Measurements from ENCODE around the gene CPXM1.
"Not testable (repeated sequence)": the region's sequence is repeated elsewhere in the genome, so short reads cannot be mapped to it uniquely, and the experiment has no call there.

Gene CPXM1

GRCh38 chr20:2799688-2800520 is 523 bp downstream of the CPXM1 start:
- DNase-seq = no peak

- no peak for DNase-seq
Measured at GRCh38 chr20:2799271-2799670, 1.2 kb downstream of the CPXM1 start.

GRCh38 chr20:2798814-2799213 is 1.6 kb downstream of the CPXM1 start:
- DNase-seq = no peak

- no peak for DNase-seq
Measured at GRCh38 chr20:2798095-2798805, 2.2 kb downstream of the CPXM1 start.

- no peak for DNase-seq
Measured at GRCh38 chr20:2797136-2797983, 3.1 kb downstream of the CPXM1 start.

GRCh38 chr20:2796011-2796660 is 4.3 kb downstream of the CPXM1 start:
- DNase-seq = no peak

- no peak for DNase-seq
Measured at GRCh38 chr20:2795451-2795850, 5.0 kb downstream of the CPXM1 start.

- no peak for DNase-seq
Measured at GRCh38 chr20:2794866-2795447, 5.5 kb downstream of the CPXM1 start.

GRCh38 chr20:2794202-2794748 is 6.2 kb downstream of the CPXM1 start:
- no peak for DNase-seq

- DNase-seq = no peak
Measured at GRCh38 chr20:2793471-2793870, 7.0 kb downstream of the CPXM1 start.

GRCh38 chr20:2783908-2784566 is 16.4 kb downstream of the CPXM1 start:
- DNase-seq = no peak

GRCh38 chr20:2780948-2781347 is 19.5 kb downstream of the CPXM1 start:
- no peak for DNase-seq

- DNase-seq = no peak
Measured at GRCh38 chr20:2778602-2779321, 21.7 kb downstream of the CPXM1 start.

- DNase-seq = no peak
Measured at GRCh38 chr20:2775139-2775538, 25.3 kb downstream of the CPXM1 start.

- DNase-seq = no peak
Measured at GRCh38 chr20:2773812-2774211, 26.6 kb downstream of the CPXM1 start.

GRCh38 chr20:2771631-2772080 is 28.8 kb downstream of the CPXM1 start:
- no peak for DNase-seq

- DNase-seq = not testable (repeated sequence)
Measured at GRCh38 chr20:2770091-2770490, 30.3 kb downstream of the CPXM1 start.

- DNase-seq = no peak
Measured at GRCh38 chr20:2768632-2769015, 31.8 kb downstream of the CPXM1 start.

- no peak for DNase-seq
Measured at GRCh38 chr20:2767768-2768631, 32.4 kb downstream of the CPXM1 start.

- DNase-seq = no peak
Measured at GRCh38 chr20:2763186-2763585, 37.2 kb downstream of the CPXM1 start.

Measured in NCI-H1694 (cell line).